ENCODE data around the gene PSMC6. TPM values are rescaled to one million over a fixed set of nuclear protein-coding genes. Genes with fewer than 3 reads are reported as not detected.

Gene PSMC6
- total and polyA plus RNA-seq, 2 donors (not counting 1 experiment from before 2014, with no cell fraction given), result 85.0 to 90.4 TPM

DNA sequence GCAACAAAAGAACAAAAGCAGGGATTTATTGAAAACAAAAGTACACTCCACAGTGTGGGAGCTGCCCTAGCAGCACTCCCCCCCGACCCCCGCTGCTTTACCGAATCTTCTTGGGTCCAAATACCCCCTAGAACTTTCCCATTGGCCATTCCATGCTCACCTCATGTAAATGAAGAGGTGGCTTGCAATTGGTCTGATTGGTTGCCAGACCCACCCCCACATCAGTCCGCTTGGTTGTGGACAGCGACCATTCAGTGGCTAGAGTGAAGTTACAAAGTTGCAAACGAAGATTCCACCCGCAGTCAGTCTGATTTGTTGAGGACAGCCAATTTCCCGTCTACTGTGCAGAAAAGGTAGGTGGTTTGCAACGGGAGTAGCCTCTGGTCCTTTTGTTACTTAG is 26.8 kb downstream of the PSMC6 start:
- TF ChIP-seq EZH2 (IDR thresholded peaks at IDR 0.05; ENCODE audit: low read length, missing control alignments), result no peak
- TF ChIP-seq, protein P1, sequence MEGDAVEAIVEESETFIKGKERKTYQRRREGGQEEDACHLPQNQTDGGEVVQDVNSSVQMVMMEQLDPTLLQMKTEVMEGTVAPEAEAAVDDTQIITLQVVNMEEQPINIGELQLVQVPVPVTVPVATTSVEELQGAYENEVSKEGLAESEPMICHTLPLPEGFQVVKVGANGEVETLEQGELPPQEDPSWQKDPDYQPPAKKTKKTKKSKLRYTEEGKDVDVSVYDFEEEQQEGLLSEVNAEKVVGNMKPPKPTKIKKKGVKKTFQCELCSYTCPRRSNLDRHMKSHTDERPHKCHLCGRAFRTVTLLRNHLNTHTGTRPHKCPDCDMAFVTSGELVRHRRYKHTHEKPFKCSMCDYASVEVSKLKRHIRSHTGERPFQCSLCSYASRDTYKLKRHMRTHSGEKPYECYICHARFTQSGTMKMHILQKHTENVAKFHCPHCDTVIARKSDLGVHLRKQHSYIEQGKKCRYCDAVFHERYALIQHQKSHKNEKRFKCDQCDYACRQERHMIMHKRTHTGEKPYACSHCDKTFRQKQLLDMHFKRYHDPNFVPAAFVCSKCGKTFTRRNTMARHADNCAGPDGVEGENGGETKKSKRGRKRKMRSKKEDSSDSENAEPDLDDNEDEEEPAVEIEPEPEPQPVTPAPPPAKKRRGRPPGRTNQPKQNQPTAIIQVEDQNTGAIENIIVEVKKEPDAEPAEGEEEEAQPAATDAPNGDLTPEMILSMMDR (conservative IDR thresholded peaks at IDR 0.05 in 1 of 2, IDR thresholded peaks at IDR 0.05 in 1 of 2; ENCODE audit: low read depth in 1 of 2, low read length in 2 of 2), result no peak
- no peak for DNase-seq (ENCODE audit: low read depth in 2 of 2)

DNA sequence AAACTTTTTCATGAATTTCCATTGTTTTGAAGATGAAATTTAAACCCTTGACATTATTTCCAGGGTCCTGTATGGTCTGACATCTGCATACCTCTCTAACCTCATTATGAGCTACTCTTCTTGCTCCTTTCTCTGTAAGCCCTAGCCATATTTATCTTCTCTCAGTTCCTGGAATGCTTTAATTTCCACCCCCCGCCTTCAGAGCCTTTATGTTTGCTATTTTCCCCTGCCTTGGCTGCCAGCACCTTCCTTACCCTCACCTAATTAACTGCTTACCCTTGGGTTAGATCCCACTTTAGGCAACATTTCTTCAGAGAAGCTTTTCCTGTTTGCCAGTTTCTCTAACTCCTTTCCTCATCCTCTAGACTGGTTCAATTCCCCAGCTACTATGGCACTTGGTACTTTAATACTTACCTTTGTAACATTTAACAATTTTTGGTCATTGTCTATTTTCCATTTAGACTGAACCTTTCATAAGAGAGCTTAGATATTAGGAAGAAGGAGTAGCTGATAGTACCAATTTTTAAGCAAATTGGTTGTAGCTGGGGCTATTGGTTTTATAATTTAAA is 29.0 kb downstream of the PSMC6 start:
- Histone ChIP-seq H3K9me3 (ENCODE audit: control insufficient read depth, insufficient read depth, low read depth, low read length) (no peaks in the 10 kb centered on the region), H3K4me2 (ENCODE audit: extremely low read depth, insufficient read depth, low read length) (peak overlapping the region; percentile 3), H3K27ac (ENCODE audit: insufficient read depth, low read length) (no peak overlapping the region), H3K9ac (ENCODE audit: insufficient read depth, low read length) (no peak overlapping the region), H3K4me3 (replicated peaks in 1 of 4; ENCODE audit: control extremely low read depth in 1 of 4, insufficient read depth in 1 of 4, low read depth in 3 of 4, low read length in 4 of 4) (no peak overlapping the region), H3K79me2 (ENCODE audit: control insufficient read depth, insufficient read depth, low read length) (peaks cover 10% of the 10 kb centered on the region), H3K36me3 (ENCODE audit: control insufficient read depth, insufficient read depth, low read length) (no peaks in the 10 kb centered on the region), H3K4me1 (ENCODE audit: control insufficient read depth, extremely low read depth, insufficient read depth, low read length) (no peaks in the 10 kb centered on the region), H3K27me3 (ENCODE audit: control insufficient read depth, insufficient read depth, low read length) (no peaks in the 10 kb centered on the region), H2AFZ (ENCODE audit: low read length) (no peak overlapping the region), H4K20me1 (ENCODE audit: control insufficient read depth, extremely low read depth, insufficient read depth, low read length) (no peaks in the 10 kb centered on the region)
- no peak for TF ChIP-seq EZH2 (IDR thresholded peaks at IDR 0.05; ENCODE audit: low read length, missing control alignments)
- TF ChIP-seq, protein P1 (conservative IDR thresholded peaks at IDR 0.05 in 1 of 2, IDR thresholded peaks at IDR 0.05 in 1 of 2; ENCODE audit: low read depth in 1 of 2, low read length in 2 of 2), result no peak
- DNase-seq (ENCODE audit: low read depth in 2 of 2), result peak in 1 of 2 donors; percentile 16

More for the DNA sequence above, 26.8 kb downstream of the PSMC6 start:
- H3K36me3 ChIP-seq (ENCODE audit: control insufficient read depth, insufficient read depth, low read length), result no peaks in the 10 kb centered on the region
- H3K9ac ChIP-seq (ENCODE audit: insufficient read depth, low read length), result no peak overlapping the region
- no peaks in the 10 kb centered on the region for H4K20me1 ChIP-seq (ENCODE audit: control insufficient read depth, extremely low read depth, insufficient read depth, low read length)
- H3K4me2 ChIP-seq (ENCODE audit: extremely low read depth, insufficient read depth, low read length), result no peak overlapping the region
- H2AFZ ChIP-seq (ENCODE audit: low read length), result no peak overlapping the region
- peaks cover 19% of the 10 kb centered on the region for H3K79me2 ChIP-seq (ENCODE audit: control insufficient read depth, insufficient read depth, low read length)
- no peaks in the 10 kb centered on the region for H3K9me3 ChIP-seq (ENCODE audit: control insufficient read depth, insufficient read depth, low read depth, low read length)
- H3K27me3 ChIP-seq (ENCODE audit: control insufficient read depth, insufficient read depth, low read length), result no peaks in the 10 kb centered on the region
- no peaks in the 10 kb centered on the region for H3K4me1 ChIP-seq (ENCODE audit: control insufficient read depth, extremely low read depth, insufficient read depth, low read length)
- no peak overlapping the region for H3K27ac ChIP-seq (ENCODE audit: insufficient read depth, low read length)
- H3K4me3 ChIP-seq (replicated peaks in 1 of 4; ENCODE audit: control extremely low read depth in 1 of 4, insufficient read depth in 1 of 4, low read depth in 3 of 4, low read length in 4 of 4), result no peak overlapping the region

DNA sequence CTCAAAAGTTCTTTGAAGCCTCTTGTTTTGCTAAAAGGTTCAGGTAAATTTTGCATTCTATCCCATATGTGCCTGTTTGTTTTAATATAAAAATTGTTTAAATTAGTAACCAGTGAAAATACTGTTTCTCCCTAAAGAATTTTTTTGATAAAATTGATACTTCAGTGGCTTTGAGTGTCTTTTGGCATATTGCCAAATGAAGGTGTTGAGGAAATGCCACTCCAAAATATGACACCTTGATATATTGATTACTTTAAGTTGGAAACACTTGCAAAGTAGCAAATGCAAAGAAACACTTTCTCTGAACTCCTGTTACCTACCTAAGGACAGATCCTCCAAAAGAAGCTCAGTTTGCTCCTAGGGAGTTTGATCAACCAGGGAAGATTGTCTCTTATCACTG is 31.4 kb downstream of the PSMC6 start:
- no peak for DNase-seq (ENCODE audit: low read depth in 2 of 2)
- Histone ChIP-seq H3K79me2 (ENCODE audit: control insufficient read depth, insufficient read depth, low read length) (peaks cover 6% of the 10 kb centered on the region), H3K27ac (ENCODE audit: insufficient read depth, low read length) (no peak overlapping the region), H3K4me2 (ENCODE audit: extremely low read depth, insufficient read depth, low read length) (no peak overlapping the region), H2AFZ (ENCODE audit: low read length) (no peak overlapping the region), H3K4me1 (ENCODE audit: control insufficient read depth, extremely low read depth, insufficient read depth, low read length) (no peaks in the 10 kb centered on the region), H3K4me3 (replicated peaks in 1 of 4; ENCODE audit: control extremely low read depth in 1 of 4, insufficient read depth in 1 of 4, low read depth in 3 of 4, low read length in 4 of 4) (no peak overlapping the region), H3K27me3 (ENCODE audit: control insufficient read depth, insufficient read depth, low read length) (no peaks in the 10 kb centered on the region), H3K9ac (ENCODE audit: insufficient read depth, low read length) (no peak overlapping the region), H4K20me1 (ENCODE audit: control insufficient read depth, extremely low read depth, insufficient read depth, low read length) (no peaks in the 10 kb centered on the region), H3K9me3 (ENCODE audit: control insufficient read depth, insufficient read depth, low read depth, low read length) (no peaks in the 10 kb centered on the region), H3K36me3 (ENCODE audit: control insufficient read depth, insufficient read depth, low read length) (no peaks in the 10 kb centered on the region)
- no peak for TF ChIP-seq EZH2 (IDR thresholded peaks at IDR 0.05; ENCODE audit: low read length, missing control alignments)
- TF ChIP-seq, protein P1 (conservative IDR thresholded peaks at IDR 0.05 in 1 of 2, IDR thresholded peaks at IDR 0.05 in 1 of 2; ENCODE audit: low read depth in 1 of 2, low read length in 2 of 2), result no peak

Data from fibroblast of lung (primary cell).